IPS DF 4.7 (cell line): ENCODE measurements around the gene TAOK2.
"Not testable (repeated sequence)": the region's sequence is repeated elsewhere in the genome, so short reads cannot be mapped to it uniquely, and the experiment has no call there.

Source experiments
- DNase-seq: peaks from one replicate; pipeline ENCODE4 v3.0.0-alpha.2; 2013; ENCODE audit warnings: low spot score; ENCODE audit errors: extremely low read depth

Gene TAOK2

DNA sequence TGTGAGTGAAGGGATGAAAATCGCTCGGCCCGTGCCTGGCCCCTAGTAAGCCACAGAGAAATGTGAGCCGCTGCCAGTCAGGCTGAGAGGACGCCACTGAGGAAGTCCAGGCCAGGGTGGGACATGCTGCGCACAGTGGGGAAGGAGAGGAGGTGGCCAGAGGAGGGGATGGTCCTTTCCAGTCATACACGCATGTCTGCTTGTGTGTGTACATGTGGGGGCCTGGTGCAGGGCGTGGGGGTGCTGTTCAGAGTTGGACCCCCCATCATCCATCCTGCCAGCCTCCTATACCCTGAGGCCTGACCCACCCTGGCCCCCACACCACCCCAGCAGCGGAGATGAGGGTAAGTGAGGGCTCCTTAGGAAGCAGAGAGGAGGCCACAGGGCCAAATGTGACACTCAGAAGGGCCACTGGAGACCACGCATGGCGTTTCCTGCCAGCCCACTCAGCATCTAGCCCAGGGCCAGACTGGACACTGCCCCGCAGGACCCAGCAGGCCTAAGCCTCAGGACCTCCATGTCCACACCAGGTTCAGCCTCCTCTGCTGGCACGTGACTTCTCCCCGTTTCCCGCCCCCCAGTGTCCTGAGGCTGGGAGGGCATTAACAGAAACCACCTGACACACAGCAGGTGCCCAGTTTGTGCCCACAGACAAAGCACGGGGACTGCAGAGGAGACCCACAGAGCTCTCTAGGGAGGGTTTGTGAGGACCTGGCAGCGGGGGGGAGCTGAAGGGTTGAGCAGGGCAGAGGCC lies 30.2 kb downstream of the TAOK2 start:
- DNase-seq = no peak

DNA sequence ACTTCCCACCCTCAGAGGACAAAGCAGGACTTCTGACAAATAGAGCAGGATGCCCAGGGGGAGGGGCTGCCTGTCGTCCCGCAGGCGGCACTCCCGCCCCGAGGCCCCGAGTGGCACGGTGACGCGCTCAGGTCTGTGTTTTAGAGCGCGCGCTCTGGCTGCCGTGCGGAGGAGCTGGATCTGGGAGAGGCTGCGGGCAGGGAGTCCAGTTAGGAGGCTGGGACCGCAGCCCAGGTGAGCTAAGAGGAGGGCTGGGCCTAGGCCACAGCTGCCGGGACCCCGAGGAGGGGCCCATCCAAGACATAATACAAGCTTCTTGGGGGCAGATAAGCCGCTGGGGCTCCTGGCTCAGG lies 30.7 kb downstream of the TAOK2 start:
- no peak for DNase-seq

DNA sequence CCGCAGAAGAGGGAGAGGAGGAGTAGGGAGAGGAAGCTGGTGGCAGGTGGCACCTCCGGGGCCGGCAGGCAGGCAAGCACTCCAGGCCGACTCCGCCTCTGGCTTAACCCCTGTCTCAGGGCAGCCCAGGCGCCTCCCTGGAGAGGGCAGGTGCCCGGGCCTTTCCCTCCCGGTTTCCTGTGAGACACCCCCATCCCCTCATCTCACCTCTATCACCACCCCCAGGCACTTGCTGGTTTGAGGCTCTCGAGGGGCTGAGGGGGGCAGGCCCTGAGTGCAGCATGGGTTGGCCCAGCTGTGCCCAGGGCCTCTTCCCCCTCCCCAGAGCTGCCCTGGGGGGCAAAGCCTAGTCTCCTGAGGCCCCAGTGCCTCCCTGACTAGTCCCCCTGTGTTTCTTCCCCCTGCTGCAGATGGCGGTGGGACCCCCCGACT lies 31.2 kb downstream of the TAOK2 start:
- no peak for DNase-seq

DNA sequence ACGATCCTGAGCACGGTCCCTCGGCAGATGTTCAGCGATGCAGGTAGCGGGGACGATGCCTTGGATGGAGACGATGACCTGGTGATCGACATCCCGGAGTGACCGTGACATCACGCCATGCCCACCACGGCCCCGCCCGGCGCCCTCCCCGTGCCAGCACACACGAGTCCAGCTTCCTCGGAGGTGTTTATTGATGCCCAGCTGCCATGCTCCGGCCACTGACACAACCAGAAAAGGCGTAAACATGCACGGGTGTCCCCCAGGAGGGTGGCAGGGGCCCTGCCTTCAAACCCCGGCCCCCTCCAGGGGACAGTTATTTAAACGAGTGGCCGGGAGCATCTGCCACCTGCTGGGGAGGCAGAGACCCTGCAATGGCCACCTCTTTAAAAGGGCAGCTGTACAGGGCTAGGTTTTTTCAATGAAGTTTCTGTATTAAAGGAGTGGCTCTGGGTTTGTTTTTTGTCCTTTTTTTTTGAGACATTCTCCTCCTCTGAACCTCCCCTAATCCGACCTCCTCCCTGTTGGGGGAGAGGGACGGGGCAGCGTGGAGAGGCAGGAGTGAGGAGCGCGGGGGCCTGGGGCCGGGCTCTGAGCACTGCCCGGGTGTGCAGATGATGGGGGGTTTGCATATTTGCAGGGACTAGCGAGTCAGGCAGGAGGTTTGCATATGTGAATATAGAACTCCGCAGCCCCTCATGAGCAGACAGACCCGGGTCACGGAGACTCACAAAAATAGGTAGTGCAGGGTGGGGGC lies 31.9 kb downstream of the TAOK2 start:
- no peak for DNase-seq

DNA sequence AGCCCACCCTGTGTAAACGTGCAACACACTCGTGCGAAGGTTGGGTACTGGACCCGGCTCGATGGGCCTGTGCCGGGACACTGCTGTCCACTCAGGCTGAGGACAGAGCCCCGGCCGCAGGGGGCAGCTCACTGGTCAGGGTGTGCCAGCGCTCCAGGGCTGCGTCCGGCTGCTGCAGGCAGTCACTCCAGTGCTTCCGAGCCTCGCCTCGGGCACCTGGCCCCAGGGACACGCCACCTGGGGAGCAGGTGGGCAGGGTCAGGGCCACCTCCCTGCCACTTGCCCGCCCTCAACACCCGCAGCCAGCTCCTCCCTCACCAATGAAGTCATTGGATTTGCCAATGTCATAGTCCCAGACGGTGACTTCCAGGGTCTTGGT lies 32.4 kb downstream of the TAOK2 start:
- no peak for DNase-seq

DNA sequence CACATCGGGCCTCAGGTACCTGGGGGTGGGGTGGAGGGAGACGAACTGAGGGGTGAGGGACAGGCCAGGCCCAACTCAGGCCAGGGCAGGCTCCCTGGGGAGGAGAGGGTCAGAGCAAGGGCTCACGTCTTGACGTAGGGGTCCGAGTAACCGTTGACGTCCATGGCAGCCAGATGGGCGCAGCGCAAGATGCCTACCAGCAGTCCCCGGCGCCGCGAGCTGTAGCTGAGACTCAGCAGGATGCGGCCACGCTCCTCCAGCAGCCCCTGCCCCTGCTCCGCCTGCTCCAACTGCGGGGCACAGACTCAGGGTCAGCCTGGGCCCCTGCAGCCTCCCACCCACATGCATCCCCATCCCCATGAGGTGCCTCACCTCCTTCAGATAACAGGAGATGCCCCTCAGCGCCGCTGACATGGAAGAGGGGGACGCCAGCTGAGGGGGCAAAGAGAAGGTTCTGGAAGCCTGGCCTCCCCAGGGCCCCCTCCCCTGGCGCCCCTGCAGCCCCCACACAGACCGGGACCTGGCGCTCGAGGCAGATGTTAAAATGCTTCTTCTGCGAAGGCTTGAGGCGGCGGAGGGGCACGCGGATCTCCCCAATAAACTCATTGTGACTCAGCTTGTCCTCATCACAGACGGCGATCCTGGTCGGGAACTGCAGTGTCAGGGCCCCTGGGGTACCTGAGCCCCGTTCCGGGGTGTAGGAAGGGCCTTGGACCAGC lies 33.1 kb downstream of the TAOK2 start:
- DNase-seq = no peak

DNA sequence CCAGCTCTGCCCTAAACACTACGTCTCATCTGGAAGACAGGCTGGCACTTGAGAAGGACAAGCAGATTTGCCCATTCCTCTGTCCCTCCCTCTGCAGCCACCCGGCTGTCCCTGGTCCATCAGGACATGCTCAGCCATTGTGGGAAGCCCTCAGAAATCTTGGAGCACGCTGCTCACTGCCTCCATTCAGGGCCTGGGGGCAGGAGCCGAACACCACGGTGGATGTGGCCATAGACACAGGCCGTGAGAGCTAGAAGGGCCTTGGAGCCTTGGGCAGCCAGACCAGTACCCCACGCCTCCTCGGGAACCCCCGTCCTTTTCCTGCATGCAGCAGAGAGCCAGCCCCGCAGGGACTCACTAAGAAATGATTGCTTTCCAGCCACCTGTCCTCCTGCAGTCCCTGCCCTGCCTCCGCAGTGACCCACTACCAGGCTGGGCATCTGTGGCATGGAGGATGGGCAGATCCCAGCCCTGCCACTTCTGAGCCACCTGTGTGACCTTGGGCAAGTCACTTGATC lies 33.8 kb downstream of the TAOK2 start:
- no peak for DNase-seq

DNA sequence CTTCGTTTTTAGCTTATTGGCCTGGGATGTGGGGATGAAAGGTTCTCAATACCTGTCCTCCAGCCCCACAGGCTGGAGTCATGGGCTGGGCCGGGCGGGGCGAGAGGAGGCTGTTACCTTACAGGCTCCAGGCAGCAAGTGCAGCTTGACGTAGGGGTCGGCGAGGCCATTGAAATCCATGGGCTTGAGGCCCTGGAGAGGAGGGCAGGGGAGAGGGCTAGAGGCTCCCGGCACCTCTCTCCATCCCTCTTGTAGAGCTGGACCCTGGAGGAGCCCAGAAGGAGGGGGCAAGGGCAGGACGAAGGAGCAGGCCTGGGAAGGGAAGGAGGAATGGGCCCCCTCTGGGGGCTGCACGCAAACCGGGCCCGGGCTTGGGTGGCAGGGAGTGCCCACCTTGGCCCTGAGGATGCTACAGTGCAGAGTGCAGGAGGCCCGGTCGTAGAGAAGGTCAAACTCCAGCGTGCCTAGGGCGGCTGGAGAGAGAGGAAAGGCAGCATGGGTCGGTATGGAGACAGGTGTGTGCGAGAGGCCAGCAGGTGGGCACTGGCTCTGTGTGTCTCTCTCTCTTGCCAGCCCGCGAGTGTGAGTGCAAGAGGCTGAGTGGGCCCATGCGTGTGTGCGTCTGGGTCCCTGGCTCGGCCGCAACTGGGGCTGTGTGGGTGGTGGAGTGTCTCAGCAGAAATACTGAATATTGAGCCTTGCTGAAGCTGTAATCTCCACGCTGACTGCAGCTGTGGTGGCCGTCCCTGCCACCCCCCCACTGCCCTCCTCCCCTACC lies 35.6 kb downstream of the TAOK2 start:
- no peak for DNase-seq

DNA sequence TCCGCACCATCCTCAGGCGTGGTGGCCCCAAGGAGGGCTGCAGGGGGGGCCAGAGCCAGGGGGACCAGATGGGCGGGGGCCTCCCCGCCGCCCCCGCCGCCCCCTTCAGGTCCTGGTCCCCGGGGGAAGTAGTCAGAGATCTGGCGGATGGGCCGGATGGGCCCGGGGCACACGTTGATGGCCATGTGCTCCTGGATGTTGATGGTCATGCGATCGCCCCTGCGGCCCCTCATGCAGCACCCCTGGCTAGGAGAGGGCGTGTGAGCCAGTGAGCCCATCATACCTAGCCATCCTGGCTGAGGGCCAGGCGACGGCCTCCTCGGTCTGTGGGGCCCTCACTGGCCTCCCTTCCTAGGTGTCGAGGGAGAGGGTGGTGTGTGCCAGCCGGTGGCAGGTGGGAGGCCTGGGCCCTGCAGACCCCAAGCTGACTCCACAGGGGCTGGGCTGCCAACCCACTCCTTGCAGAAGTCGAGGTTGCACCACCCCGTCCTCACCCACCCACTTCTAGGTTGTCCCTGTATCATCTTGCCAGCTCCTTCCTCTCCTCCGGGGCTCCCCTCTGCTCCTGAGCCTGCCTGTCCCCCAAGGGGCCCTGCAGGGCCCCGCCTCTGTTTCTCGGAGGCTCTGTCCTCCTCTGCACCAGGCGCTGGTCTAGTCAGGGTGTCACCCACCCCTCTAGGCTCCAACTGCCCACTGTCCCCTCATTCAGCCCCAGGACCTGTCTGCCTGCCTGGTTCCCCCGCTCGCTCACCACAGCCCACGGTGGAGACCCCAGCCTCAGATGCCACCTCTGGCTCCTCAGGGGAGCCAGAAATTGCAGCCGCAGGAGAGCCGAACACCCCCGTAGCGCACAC lies 36.5 kb downstream of the TAOK2 start:
- no peak for DNase-seq

DNA sequence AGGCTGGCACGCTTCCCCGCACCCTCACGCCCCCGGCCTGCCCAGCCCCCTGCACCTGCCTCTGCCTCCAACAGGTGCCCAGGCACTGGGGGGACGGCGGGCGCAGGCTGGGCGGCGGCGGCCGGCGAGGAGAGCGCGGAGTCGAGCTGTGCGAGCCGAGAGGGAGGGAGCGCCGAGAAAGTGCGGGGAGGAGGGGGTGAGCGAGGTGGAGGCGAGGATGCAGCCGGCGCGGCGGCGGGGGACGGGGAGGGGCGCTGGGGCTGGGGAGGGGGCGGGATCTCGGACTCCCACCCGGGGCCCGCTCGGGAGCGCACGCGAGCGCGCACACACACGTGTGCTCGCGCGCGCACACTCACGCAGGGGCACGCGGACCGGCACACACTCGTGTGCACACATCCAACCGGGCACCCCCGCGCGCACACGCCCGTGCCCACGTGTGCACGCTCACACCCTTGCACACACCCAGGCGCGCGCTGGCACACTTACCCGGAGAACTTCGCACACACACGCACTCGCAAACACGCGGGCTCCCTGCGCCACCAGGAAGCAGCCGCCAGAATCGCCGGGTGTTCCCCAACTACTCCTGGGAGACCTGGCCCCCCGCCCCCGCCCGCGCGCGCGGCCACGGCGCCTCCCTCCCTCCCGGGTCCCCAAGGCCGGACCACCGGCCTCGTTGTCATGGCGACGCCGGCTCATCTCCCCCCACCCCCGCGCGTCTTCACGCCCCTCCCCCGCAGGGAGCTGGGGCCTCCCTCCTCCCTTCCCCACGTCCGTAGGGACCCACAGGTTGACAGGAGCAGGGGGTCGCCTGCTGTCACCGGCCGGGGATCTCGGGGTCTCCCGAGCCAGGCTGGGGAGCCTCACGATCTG lies 37.4 kb downstream of the TAOK2 start, which contains the start of gene DOC2A:
DOC2A (minus strand) TSS at position 184 of the 870 bp plus-strand sequence. CDS start 805 bp downstream, outside the sequence.
- DNase-seq = no peak

DNA sequence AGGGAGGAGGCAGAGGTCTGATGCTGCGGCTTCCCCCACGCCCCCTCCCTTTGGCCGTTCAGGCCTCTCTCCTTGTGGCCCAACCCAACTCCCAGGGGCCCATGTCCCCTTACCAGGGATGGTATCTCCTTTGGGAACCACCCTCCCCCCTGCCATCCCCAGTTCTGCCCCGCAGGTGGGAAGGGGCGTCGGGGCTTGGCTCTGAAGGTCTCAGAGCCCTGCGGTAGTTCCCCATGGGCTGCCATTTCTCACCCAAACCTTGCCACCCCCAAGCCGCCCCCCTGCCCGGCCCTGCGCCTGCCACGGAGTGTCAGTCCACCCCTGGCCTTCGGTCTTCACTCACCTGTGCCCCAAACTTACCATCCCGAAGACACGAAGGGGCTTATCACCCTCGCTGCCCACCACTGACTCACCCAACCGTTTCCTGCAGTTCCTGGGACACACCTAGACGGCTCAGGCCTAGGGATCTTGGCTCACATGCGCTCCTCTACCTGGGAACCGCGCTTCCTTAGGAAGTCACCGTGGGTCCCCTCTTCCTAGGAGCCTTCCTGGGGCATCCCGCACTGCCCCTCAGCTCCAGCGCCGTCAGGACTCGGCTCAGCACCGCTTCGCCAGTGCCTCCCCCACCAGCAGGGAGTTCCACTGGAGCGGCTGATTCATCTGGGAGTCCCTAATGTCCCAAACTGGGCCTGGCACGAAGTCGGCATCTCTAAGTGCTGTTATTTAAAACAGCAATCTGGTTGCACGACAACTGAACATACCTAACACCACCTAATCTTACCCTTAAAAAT lies 38.2 kb downstream of the TAOK2 start:
- no peak for DNase-seq

DNA sequence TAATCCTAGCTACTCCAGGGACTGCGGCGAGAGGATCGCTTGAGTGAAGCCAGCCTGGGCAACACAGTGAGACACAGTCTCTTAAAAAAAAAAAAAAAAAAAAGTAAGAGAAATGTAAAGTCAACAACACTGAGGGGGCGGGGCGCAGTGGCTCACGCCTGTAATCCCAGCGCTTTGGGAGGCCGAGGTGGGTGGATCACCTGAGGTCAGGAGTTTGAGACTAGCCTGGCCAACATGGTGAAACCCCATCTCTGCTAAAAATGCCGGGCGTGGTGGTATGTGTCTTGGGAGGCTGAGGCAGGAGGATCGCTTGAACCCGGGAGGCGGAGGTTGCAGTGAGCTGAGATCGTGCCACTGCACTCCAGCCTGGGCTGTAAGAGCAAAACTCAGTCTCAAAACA lies 38.9 kb downstream of the TAOK2 start:
- not testable (repeated sequence) for DNase-seq

DNA sequence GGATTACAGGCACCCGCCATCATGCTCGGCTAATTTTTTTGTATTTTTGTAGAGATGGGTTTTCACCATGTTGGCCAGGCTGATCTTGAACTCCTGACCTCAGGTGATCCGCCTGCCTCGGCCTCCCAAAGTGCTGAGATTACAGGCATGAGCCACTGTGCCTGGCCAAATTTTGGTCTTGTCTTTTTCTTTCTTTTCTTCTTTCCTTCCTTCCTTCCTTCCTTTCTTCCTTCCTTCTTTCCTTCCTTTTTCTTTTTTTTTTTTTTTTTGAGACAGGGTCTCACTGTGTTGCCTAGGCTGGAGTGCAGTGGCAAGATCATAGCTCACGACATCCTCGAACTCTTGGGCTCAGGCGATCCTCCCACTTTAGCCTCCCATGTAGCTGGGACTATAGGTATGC lies 41.8 kb downstream of the TAOK2 start:
- not testable (repeated sequence) for DNase-seq

DNA sequence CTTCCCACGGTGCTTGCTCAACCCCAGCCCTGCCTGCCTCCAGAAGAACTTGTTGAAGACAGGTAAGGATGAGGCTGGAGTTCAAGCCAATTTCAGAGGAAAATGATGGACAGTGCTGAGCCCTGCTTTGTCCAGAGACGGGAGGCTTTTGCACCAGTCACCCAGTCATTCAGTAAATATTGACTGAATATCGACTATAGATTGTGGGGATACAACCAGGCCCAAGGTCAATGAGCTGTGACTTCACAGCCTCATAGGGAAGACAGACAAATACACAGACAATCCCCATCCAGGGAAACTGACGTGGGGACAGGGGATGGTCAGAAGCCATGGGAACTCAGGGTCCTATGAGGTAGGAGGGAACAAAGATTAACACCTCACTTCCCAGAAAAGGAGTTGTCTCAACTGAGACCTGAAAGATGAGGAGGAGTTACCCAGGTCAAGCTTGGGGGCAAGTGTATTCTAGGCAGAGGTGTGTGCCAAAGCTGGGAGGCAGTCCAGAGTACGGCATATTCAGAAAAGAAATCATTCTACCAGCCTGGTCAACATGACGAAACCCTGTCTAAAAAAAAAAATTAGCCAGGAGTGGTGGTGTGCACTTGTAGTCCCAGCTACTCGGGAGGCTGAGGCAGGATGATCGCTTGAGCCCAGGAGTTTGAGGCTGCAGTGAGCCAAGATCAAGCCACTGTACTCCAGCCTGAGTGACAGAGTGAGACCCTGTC lies 43.0 kb downstream of the TAOK2 start:
- no peak for DNase-seq

DNA sequence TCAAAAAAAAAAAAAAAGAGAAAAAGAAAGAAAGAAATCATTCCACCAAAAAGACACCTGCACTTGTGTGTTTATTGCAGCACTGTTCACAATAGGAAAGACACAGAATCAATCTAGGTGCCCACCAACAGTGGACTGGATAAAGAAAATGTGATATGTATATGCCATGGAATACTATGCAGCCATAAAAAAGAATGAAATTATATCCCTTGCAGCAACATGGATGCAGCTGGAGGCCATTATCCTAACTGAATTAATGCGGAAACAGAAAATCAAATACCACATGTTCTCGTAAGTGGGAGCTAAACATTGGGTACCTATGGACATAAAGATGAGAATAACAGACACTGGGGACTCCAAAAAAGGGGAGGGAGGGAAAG lies 43.6 kb downstream of the TAOK2 start:
- DNase-seq = no peak

DNA sequence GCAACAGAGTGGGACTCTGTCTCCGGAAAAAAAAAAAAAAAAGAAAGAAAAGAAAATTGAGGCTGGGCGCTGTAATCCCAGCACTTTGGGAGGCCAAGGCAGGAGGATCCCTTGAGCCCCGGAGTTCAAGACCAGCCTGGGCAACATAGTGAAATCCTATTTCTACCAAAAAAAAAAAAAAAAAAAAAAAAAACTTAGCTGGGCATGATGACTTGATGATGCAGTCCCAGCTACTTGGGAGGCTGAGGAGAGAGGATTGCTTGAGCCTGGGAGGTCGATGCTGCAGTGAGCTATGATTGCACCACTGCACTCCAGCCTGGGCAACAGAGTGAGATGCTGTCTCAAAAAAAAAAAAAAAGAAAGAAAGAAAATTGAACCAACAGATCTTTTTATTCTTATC lies 44.3 kb downstream of the TAOK2 start:
- DNase-seq = not testable (repeated sequence)

DNA sequence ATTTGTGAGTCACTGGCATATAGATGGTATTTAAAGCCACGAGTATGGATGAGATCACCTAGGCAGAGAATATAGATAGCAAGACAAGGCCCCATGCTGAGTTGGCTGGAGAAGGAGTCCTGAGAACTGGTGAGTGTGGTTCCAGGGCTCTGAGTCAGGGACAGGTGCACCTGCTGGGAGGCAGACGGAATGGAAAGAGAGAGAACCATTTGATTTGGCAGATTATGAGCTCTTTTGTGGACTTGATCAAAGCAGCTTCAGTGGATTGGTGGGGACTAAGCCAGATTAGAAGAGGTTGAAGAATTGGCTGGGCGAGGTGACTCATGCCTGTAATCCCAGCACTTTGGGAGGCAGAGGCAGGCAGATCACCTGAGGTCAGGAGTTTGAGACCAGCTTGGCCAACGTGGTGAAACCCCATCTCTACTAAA lies 45.1 kb downstream of the TAOK2 start:
- no peak for DNase-seq

DNA sequence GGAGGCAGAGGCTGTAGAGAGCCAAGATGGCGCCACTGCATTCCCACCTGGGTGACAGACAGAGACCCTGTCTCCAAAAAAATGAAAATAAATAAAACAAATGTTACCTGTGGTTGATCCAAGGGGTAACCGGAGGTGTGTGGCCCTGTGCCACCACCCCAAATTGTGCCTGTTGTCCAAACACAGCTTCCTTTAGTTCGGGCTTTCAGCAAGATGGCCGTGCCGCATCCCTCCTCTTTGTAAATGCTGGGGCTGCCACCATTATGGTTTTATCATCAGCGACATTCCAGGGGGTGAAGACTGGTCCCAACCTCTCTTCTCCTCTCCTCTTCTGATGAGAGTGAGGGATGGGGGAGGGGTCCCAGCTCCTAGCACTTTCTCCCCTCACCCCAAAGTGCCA lies 49.2 kb downstream of the TAOK2 start, which contains the start of gene C16orf92:
C16orf92 (plus strand) TSS at position 312 of the 400 bp plus-strand sequence. CDS start 143 bp downstream, outside the sequence.
- DNase-seq = no peak
